Measurements from ENCODE around the gene PIK3R6.

GRCh38 chr17:8758137-8758596 is 109.3 kb downstream of the PIK3R6 start, which contains the start of gene SPDYE4:
- TF ChIP-seq MAX (IDR thresholded peaks at IDR 0.05; ENCODE audit: low read depth, low read length), result no peak
- TF ChIP-seq CTCF (IDR thresholded peaks at IDR 0.05 in 2 of 3, conservative IDR thresholded peaks at IDR 0.05 in 1 of 3; ENCODE audit: control insufficient read depth in 2 of 3, extremely low read depth in 1 of 3, insufficient read depth in 1 of 3, low read depth in 3 of 3, low read length in 3 of 3), result no peak
- TF ChIP-seq ZNF384 (IDR thresholded peaks at IDR 0.05; ENCODE audit: borderline replicate concordance, low read depth, low read length), result no peak
- no peak for TF ChIP-seq MEF2A (IDR thresholded peaks at IDR 0.05; ENCODE audit: insufficient read depth, low read depth, low read length)
- TF ChIP-seq ATF2 (IDR thresholded peaks at IDR 0.05; ENCODE audit: low read length), result no peak
- TF ChIP-seq, protein P1, sequence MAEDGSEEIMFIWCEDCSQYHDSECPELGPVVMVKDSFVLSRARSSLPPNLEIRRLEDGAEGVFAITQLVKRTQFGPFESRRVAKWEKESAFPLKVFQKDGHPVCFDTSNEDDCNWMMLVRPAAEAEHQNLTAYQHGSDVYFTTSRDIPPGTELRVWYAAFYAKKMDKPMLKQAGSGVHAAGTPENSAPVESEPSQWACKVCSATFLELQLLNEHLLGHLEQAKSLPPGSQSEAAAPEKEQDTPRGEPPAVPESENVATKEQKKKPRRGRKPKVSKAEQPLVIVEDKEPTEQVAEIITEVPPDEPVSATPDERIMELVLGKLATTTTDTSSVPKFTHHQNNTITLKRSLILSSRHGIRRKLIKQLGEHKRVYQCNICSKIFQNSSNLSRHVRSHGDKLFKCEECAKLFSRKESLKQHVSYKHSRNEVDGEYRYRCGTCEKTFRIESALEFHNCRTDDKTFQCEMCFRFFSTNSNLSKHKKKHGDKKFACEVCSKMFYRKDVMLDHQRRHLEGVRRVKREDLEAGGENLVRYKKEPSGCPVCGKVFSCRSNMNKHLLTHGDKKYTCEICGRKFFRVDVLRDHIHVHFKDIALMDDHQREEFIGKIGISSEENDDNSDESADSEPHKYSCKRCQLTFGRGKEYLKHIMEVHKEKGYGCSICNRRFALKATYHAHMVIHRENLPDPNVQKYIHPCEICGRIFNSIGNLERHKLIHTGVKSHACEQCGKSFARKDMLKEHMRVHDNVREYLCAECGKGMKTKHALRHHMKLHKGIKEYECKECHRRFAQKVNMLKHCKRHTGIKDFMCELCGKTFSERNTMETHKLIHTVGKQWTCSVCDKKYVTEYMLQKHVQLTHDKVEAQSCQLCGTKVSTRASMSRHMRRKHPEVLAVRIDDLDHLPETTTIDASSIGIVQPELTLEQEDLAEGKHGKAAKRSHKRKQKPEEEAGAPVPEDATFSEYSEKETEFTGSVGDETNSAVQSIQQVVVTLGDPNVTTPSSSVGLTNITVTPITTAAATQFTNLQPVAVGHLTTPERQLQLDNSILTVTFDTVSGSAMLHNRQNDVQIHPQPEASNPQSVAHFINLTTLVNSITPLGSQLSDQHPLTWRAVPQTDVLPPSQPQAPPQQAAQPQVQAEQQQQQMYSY (CRISPR knock-in tag; IDR thresholded peaks at IDR 0.05), result no peak

All from GM12878 (cell line).